GM12878 (cell line): Measurements from ENCODE around the gene GLS. TPM values are rescaled to one million over a fixed set of nuclear protein-coding genes. Genes with fewer than 3 reads are reported as not detected.

Experiments
- ATAC-seq: fragments of 200-7000 bp; cut with Tn5 transposase; 3 replicates; pipeline ENCODE4 v1.9.1; 2020; ENCODE audit warnings: mild to moderate bottlenecking, moderate library complexity
- BruUV-seq: library from RNA; stranded (reverse); fragments of 400-500 nt; replicated peaks from 2 replicates; lab custom pipeline; 2021; lab: Mats Ljungman, UMichigan
- CTCF ChIA-PET: fragments of 300-600 bp; sonication (Branson Sonifier 250); formaldehyde crosslinking; extraction: SDS; loops from one replicate; lab custom pipeline; 2021; ENCODE audit warnings: inconsistent platforms; lab: Yijun Ruan, JAX
- POLR2A ChIA-PET: fragments of 350-600 bp; formaldehyde crosslinking; extraction: SDS; loops from one replicate; lab custom pipeline; 2021; ENCODE audit warnings: inconsistent platforms; lab: Charles Lee
- RAD21 ChIA-PET: fragments of 300-600 bp; sonication (Branson Sonifier 250); formaldehyde crosslinking; loops from one replicate; lab custom pipeline; 2023; ENCODE audit warnings: antibody characterized with exemption; ENCODE audit not compliant: unreplicated experiment; lab: Charles Lee
- SMC1A ChIA-PET: fragments of 300-600 bp; sonication (Branson Sonifier 250); formaldehyde crosslinking; loops from one replicate; lab custom pipeline; 2023; ENCODE audit not compliant: unreplicated experiment, uncharacterized antibody; lab: Charles Lee
- DNase-seq: peaks from one replicate; pipeline ENCODE4 v3.0.0-alpha.2; 2011; ENCODE audit warnings: low read depth, low spot score
- FAIRE-seq: peaks from 3 replicates; lab custom pipeline; 2011; peaks lifted over from hg19 to GRCh38; lab: Jason Lieb, UNC
- H2AFZ ChIP-seq: 2 replicates; pipeline ENCODE4 v1.6.0; 2011; ENCODE audit warnings: low read depth, low read length, control low read depth; ENCODE audit not compliant: control insufficient read depth
- H3K27ac ChIP-seq: 2 replicates; pipeline ENCODE4 v1.5.1; 2011; ENCODE audit warnings: control low read depth; ENCODE audit not compliant: control insufficient read depth, insufficient read depth
- H3K27me3 ChIP-seq, 2 experiments: replicated peaks in 1 of 2; 2 replicates each; pipeline versions ENCODE4 v1.6.0 to v1.6.1; 2011; ENCODE audit warnings: low read length in 1 of 2; ENCODE audit not compliant: control insufficient read depth in 2 of 2, insufficient read depth in 2 of 2
- H3K36me3 ChIP-seq, 2 experiments: 2 replicates each; pipeline ENCODE4 v1.5.1; 2011; ENCODE audit warnings: low read length in 1 of 2; ENCODE audit not compliant: control insufficient read depth in 2 of 2, insufficient read depth in 2 of 2
- H3K4me1 ChIP-seq: 2 replicates; pipeline ENCODE4 v1.6.1; 2011; ENCODE audit warnings: mild to moderate bottlenecking, low read length, moderate library complexity, mixed read lengths; ENCODE audit not compliant: control insufficient read depth, insufficient read depth
- H3K4me2 ChIP-seq: 2 replicates; pipeline ENCODE4 v1.6.0; 2011; ENCODE audit warnings: control low read depth; ENCODE audit not compliant: control insufficient read depth, insufficient read depth
- H3K4me3 ChIP-seq: fragments of 200-600 bp; sonication (generic); 2 replicates; pipeline ENCODE4 v1.5.1; 2016
- H3K79me2 ChIP-seq: 2 replicates; pipeline ENCODE4 v1.6.0; 2011; ENCODE audit warnings: low read length; ENCODE audit not compliant: control insufficient read depth, insufficient read depth
- H3K9ac ChIP-seq: 2 replicates; pipeline ENCODE4 v1.8.0; 2011; ENCODE audit warnings: low read length, control low read depth, mixed read lengths; ENCODE audit not compliant: control insufficient read depth, insufficient read depth
- H3K9me3 ChIP-seq: replicated peaks from 3 replicates; pipeline ENCODE4 v1.5.1; 2011; ENCODE audit warnings: mild to moderate bottlenecking, low read length; ENCODE audit not compliant: control insufficient read depth, insufficient read depth
- H4K20me1 ChIP-seq: 2 replicates; pipeline ENCODE4 v1.6.0; 2011; ENCODE audit not compliant: control insufficient read depth, insufficient read depth
- CHD2 ChIP-seq: IDR thresholded peaks from 2 replicates; pipeline ENCODE4 v1.6.1; 2011; ENCODE audit warnings: low read depth, low read length, improper control_type of control experiment, borderline replicate concordance
- GATAD2B ChIP-seq: fragments of 450-650 bp; conservative IDR thresholded peaks from 2 replicates; pipeline ENCODE4 v1.6.1; 2017; ENCODE audit warnings: low read depth, mild to moderate bottlenecking, moderate library complexity
- POLR2A ChIP-seq: IDR thresholded peaks from 2 replicates; pipeline ENCODE4 v1.6.1; 2011; ENCODE audit warnings: low read depth, mild to moderate bottlenecking, low read length
- POLR2AphosphoS5 ChIP-seq: IDR thresholded peaks from 2 replicates; pipeline ENCODE4 v1.6.1; 2011; ENCODE audit warnings: mild to moderate bottlenecking, low read length, inconsistent platforms
- SMARCA5 ChIP-seq: fragments of 450-650 bp; IDR thresholded peaks from 2 replicates; pipeline ENCODE4 v1.6.1; 2017; ENCODE audit warnings: mild to moderate bottlenecking
- SMC3 ChIP-seq: IDR thresholded peaks from 2 replicates; pipeline ENCODE4 v1.6.1; 2011; ENCODE audit warnings: low read length, improper control_type of control experiment, borderline replicate concordance
- SREBF1 ChIP-seq: IDR thresholded peaks from 2 replicates; pipeline ENCODE4 v1.6.1; 2012; ENCODE audit warnings: mild to moderate bottlenecking, low read length
- TARDBP ChIP-seq: IDR thresholded peaks from 2 replicates; pipeline ENCODE4 v1.6.1; 2016; ENCODE audit warnings: borderline replicate concordance
- WGBS: methylation state at CpG from one replicate; pipeline ENCODE4 v1.1.6; 2016; ENCODE audit warnings: low lambda C conversion rate; ENCODE audit not compliant: insufficient replicate concordance, insufficient coverage; ENCODE audit errors: missing lambda C conversion rate; 5-methylcytosine and 5-hydroxymethylcytosine counted together
- in situ Hi-C: fragments of 300-500 bp; cut with MboI; formaldehyde crosslinking; loops from 9 replicates; pipeline ENCODE4 v1.14.3; 2018; ENCODE audit warnings: mixed read lengths
- intact Hi-C: fragments of 100-400 bp; cut with micrococcal nuclease; formaldehyde crosslinking; loops from one replicate; pipeline ENCODE4 v1.14.2; 2022; ENCODE audit not compliant: unreplicated experiment
- polyA plus RNA-seq, 11 experiments: library from polyadenylated mRNA; depleted of rRNA in 4 of 11; unstranded in 6 of 11; stranded (reverse) in 5 of 11; fragments of >200 nt; fragmentation: Nextera tagmentation in 4 of 11; fragmentation: Illumina TruSeq in 1 of 11; extraction: Ambion mirVana in 4 of 11; extraction: Trizol in 1 of 11; gene quantifications; 1 replicate in 1 of 11; 2 replicates in 10 of 11; pipeline versions ENCODE4 v1.2.1 to v1.2.3, GENCODE V29; 2011 to 2016; ENCODE audit warnings: inconsistent platforms in 2 of 11, missing spikeins in 2 of 11, low read depth in 1 of 11
- total RNA-seq, 4 experiments: library from RNA; depleted of rRNA in 3 of 4; stranded (reverse); fragments of >200 nt in 3 of 4; fragmentation: Illumina TruSeq in 1 of 4; extraction: Trizol in 1 of 4; gene quantifications; 2 replicates each; pipeline versions ENCODE4 v1.2.1 to v1.2.3, GENCODE V29; 2013 to 2021
- TF ChIP-seq, protein P1 (sequence below), 3 experiments: IDR thresholded peaks in 2 of 3; conservative IDR thresholded peaks in 1 of 3; 2 replicates each; pipeline ENCODE4 v1.5.1; 2011; ENCODE audit warnings: low read depth in 3 of 3, low read length in 3 of 3, mild to moderate bottlenecking in 3 of 3, control low read depth in 2 of 3, moderate library complexity in 2 of 3, inconsistent platforms in 1 of 3, mixed read lengths in 1 of 3; ENCODE audit not compliant: control insufficient read depth in 2 of 3, insufficient read depth in 1 of 3; ENCODE audit errors: extremely low read depth in 1 of 3
- TF ChIP-seq, protein P2 (sequence below): fragments of 450-650 bp; IDR thresholded peaks from 2 replicates; pipeline ENCODE4 v1.6.1; 2014; ENCODE audit warnings: mild to moderate bottlenecking
- TF ChIP-seq, protein P3 (sequence below): fragments of 450-650 bp; IDR thresholded peaks from 2 replicates; pipeline ENCODE4 v1.6.1; 2016; ENCODE audit warnings: mild to moderate bottlenecking

Gene GLS
- total and polyA plus RNA-seq, 10 of the 15 experiments (the other 5 are each of a cell fraction or from before 2014, with no cell fraction given), result 15.7 to 145 (median 70.8) TPM

DNA sequence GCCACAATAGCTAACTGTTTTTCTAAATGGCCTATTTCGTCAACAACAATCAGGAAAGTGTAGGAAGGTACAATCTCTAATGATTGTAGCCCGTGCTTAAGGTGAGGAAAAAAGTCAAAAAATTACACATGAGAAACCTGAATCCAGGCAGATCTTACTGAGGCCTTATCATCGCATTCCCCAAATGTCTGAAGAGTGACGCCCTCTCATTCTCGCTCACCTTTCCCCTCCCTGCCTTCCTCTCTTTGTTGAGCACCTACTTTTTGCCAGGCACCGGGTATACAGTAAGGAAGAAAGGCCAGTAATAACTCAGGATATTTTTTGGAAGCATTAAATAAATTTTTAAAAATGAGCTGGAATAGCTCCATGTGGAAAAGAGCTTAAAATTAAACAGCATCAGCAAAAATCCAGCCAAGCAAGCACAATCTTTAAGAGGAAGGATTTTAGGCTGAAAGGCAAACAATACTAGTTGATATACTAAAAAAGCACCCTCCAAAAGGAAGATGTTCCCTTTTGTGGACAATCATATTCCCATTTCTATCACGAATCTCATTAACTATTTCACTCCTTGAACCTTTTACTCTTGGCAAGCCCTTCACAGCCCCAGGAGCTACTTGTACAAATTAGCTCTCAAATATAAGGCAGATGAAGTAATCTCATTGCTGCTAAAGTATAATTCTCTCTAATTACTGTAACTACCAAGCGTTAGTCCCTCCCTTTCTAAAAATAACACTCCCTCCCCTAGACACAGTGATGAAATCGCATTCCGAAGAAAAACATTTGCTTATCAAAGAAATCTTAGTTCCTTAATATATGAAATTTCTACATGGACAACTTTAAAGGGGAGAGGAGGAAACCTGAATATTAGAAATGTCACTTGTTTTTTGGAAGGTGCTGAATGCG, 93.4 kb downstream of the GLS start (continued):
- TF ChIP-seq TARDBP (no peak), SMARCA5 (no peak), CHD2 (no peak), GATAD2B (no peak)
- TF ChIP-seq, protein P1, sequence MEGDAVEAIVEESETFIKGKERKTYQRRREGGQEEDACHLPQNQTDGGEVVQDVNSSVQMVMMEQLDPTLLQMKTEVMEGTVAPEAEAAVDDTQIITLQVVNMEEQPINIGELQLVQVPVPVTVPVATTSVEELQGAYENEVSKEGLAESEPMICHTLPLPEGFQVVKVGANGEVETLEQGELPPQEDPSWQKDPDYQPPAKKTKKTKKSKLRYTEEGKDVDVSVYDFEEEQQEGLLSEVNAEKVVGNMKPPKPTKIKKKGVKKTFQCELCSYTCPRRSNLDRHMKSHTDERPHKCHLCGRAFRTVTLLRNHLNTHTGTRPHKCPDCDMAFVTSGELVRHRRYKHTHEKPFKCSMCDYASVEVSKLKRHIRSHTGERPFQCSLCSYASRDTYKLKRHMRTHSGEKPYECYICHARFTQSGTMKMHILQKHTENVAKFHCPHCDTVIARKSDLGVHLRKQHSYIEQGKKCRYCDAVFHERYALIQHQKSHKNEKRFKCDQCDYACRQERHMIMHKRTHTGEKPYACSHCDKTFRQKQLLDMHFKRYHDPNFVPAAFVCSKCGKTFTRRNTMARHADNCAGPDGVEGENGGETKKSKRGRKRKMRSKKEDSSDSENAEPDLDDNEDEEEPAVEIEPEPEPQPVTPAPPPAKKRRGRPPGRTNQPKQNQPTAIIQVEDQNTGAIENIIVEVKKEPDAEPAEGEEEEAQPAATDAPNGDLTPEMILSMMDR (IDR thresholded peaks at IDR 0.05 in 2 of 3, conservative IDR thresholded peaks at IDR 0.05 in 1 of 3; ENCODE audit: control insufficient read depth in 2 of 3, extremely low read depth in 1 of 3, insufficient read depth in 1 of 3, low read depth in 3 of 3, low read length in 3 of 3), result no peak

DNA sequence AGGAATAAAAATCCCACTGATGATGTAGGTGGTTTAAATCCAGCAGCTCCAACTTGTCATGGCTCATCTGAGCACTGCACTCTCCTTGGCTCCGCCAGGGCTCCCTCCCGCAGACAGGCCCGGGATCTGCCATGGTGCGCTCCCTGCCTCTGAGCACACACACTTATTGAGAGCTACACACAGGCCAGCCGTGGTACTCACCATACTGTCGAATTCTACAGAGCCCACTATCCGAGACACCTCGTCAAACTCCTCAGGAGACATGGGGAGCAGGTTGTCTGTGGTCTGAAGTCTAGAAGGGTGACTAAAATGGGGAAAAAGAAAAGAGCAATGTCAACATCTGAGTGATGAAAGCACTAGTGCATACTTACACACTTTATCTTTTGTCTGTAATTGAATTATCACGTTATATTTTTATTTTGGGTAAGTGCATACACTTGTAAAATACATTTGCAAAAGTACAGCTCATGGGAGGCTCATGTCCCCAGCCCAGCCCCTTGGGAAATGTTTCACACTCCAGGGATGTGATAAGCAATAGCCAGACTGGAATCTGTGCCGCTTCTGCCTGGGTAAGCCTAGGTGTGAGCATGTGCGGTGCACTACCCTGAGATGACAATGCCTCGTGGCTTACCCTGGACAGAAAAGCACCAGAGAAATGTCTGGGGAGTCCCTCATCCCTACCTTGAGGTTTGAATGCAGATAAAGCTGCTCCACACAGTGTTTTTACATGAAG, 94.2 kb downstream of the GLS start:
- H2AFZ ChIP-seq, result no peak overlapping the region
- ChIA-PET CTCF (interaction anchor here (1.0 to 1.3 kb wide), 3 partner anchors 9 to 22 kb away, joined by 3 read pairs; no protein-coding TSS in a partner anchor), POLR2A (no interaction called here), SMC1A (interaction anchor here (1.0 to 2.1 kb wide), 5 partner anchors 13 to 125 kb away, joined by 3 to 7 read pairs (median 4); no protein-coding TSS in a partner anchor), RAD21 (interaction anchor here (0.8 kb wide), 1 partner anchor 12 kb away, joined by 3 read pairs; no protein-coding TSS in a partner anchor)
- no peak overlapping the region for H3K9ac ChIP-seq
- no peaks in the 10 kb centered on the region for H3K27me3 ChIP-seq
- TF ChIP-seq SREBF1, result no peak
- TF ChIP-seq, protein P2, sequence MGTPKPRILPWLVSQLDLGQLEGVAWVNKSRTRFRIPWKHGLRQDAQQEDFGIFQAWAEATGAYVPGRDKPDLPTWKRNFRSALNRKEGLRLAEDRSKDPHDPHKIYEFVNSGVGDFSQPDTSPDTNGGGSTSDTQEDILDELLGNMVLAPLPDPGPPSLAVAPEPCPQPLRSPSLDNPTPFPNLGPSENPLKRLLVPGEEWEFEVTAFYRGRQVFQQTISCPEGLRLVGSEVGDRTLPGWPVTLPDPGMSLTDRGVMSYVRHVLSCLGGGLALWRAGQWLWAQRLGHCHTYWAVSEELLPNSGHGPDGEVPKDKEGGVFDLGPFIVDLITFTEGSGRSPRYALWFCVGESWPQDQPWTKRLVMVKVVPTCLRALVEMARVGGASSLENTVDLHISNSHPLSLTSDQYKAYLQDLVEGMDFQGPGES, result no peak
- peak; percentile 69 for TF ChIP-seq POLR2AphosphoS5
- peak; percentile 69 for TF ChIP-seq POLR2A
- no peak for TF ChIP-seq SMC3
- TF ChIP-seq, protein P3, sequence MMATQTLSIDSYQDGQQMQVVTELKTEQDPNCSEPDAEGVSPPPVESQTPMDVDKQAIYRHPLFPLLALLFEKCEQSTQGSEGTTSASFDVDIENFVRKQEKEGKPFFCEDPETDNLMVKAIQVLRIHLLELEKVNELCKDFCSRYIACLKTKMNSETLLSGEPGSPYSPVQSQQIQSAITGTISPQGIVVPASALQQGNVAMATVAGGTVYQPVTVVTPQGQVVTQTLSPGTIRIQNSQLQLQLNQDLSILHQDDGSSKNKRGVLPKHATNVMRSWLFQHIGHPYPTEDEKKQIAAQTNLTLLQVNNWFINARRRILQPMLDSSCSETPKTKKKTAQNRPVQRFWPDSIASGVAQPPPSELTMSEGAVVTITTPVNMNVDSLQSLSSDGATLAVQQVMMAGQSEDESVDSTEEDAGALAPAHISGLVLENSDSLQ, result no peak
- no peak for FAIRE-seq
- BruUV-seq, result no TSS peak
- H3K27ac ChIP-seq, result no peak overlapping the region
- H4K20me1 ChIP-seq, result peaks cover 13% of the 10 kb centered on the region
- no peaks in the 10 kb centered on the region for H3K79me2 ChIP-seq
- no peak overlapping the region for H3K4me3 ChIP-seq
- in situ Hi-C loops, result no loop called here
- WGBS, result 95% methylated on average over 12 of the region's 12 CpGs
- no peaks in the 10 kb centered on the region for H3K4me1 ChIP-seq
- no peak for DNase-seq
- peak; percentile 9; the same call in 2 of the 3 replicates for ATAC-seq
- H3K36me3 ChIP-seq, result peaks cover 53 to 90% of the 10 kb centered on the region in 2 experiments
- no peaks in the 10 kb centered on the region for H3K9me3 ChIP-seq
- no peak overlapping the region for H3K4me2 ChIP-seq
- intact Hi-C loops, result no loop called here
